HepG2 (cell line): Measurements from ENCODE around the gene VPS9D1. TPM values are rescaled to one million over a fixed set of nuclear protein-coding genes. Genes with fewer than 3 reads are reported as not detected.

Experiments used
- CREB3 ChIP-seq: sonication (generic); formaldehyde crosslinking; IDR thresholded peaks from 2 replicates; pipeline ENCODE4 v1.5.0; 2020; ENCODE audit warnings: missing genetic modification reagents
- GTF3A ChIP-seq: sonication (generic); formaldehyde crosslinking; conservative IDR thresholded peaks from 2 replicates; pipeline ENCODE4 v1.4.0; 2020; ENCODE audit warnings: mild to moderate bottlenecking, missing genetic modification reagents
- HMGA1 ChIP-seq: sonication (generic); formaldehyde crosslinking; conservative IDR thresholded peaks from 2 replicates; pipeline ENCODE4 v1.4.0; 2020; ENCODE audit warnings: missing genetic modification reagents
- KLF15 ChIP-seq: sonication (generic); formaldehyde crosslinking; IDR thresholded peaks from 2 replicates; pipeline ENCODE4 v1.8.1; 2023; ENCODE audit warnings: borderline replicate concordance, mild to moderate bottlenecking, inconsistent platforms, missing genetic modification reagents, mixed read lengths
- KLF16 ChIP-seq, 2 experiments: sonication (generic) in 1 of 2; formaldehyde crosslinking in 1 of 2; IDR thresholded peaks; 2 replicates each; pipeline versions ENCODE4 v1.6.1 to v1.8.0; 2016 to 2023; ENCODE audit warnings: missing genetic modification reagents in 2 of 2, missing compliant biosample characterization in 1 of 2
- MAF1 ChIP-seq: sonication (generic); formaldehyde crosslinking; IDR thresholded peaks from 2 replicates; pipeline ENCODE4 v1.5.0; 2020; ENCODE audit warnings: missing genetic modification reagents, borderline replicate concordance
- MXD4 ChIP-seq: IDR thresholded peaks from 2 replicates; pipeline ENCODE4 v1.6.1; 2016; ENCODE audit warnings: mild to moderate bottlenecking, missing biosample characterization, missing genetic modification reagents
- SKIL ChIP-seq: sonication (generic); formaldehyde crosslinking; IDR thresholded peaks from 2 replicates; pipeline ENCODE4 v1.8.0; 2022; ENCODE audit warnings: missing genetic modification reagents, mild to moderate bottlenecking, moderate library complexity, borderline replicate concordance
- ZBTB38 ChIP-seq: sonication (generic); formaldehyde crosslinking; IDR thresholded peaks from 2 replicates; pipeline ENCODE4 v1.5.1; 2020; ENCODE audit warnings: mild to moderate bottlenecking, missing genetic modification reagents
- ZEB1 ChIP-seq: IDR thresholded peaks from 2 replicates; pipeline ENCODE4 v1.6.1; 2012; ENCODE audit warnings: mild to moderate bottlenecking, low read depth, inconsistent platforms; ENCODE audit not compliant: insufficient replicate concordance
- ZNF232 ChIP-seq: sonication (generic); formaldehyde crosslinking; IDR thresholded peaks from 2 replicates; pipeline ENCODE4 v1.4.0; 2020; ENCODE audit warnings: missing genetic modification reagents, borderline replicate concordance
- ZNF24 ChIP-seq: fragments of 450-650 bp; IDR thresholded peaks from 2 replicates; pipeline ENCODE4 v1.6.1; 2017; ENCODE audit warnings: antibody characterized with exemption, mild to moderate bottlenecking
- ZNF256 ChIP-seq: sonication (generic); formaldehyde crosslinking; conservative IDR thresholded peaks from 2 replicates; pipeline ENCODE4 v1.4.0; 2020; ENCODE audit warnings: missing genetic modification reagents
- ZNF296 ChIP-seq: sonication (generic); formaldehyde crosslinking; conservative IDR thresholded peaks from 2 replicates; pipeline ENCODE4 v1.5.0; 2020; ENCODE audit warnings: mild to moderate bottlenecking, missing genetic modification reagents
- ZNF337 ChIP-seq: sonication (generic); formaldehyde crosslinking; IDR thresholded peaks from 2 replicates; pipeline ENCODE4 v1.5.1; 2020; ENCODE audit warnings: missing genetic modification reagents, low read depth, mild to moderate bottlenecking, borderline replicate concordance
- ZNF343 ChIP-seq: sonication (generic); formaldehyde crosslinking; IDR thresholded peaks from 2 replicates; pipeline ENCODE4 v1.4.0; 2020; ENCODE audit warnings: mild to moderate bottlenecking, missing genetic modification reagents
- ZNF460 ChIP-seq: sonication (generic); formaldehyde crosslinking; IDR thresholded peaks from 2 replicates; pipeline ENCODE4 v1.5.1; 2020; ENCODE audit warnings: missing genetic modification reagents, mild to moderate bottlenecking, borderline replicate concordance
- ZNF572 ChIP-seq: sonication (generic); formaldehyde crosslinking; IDR thresholded peaks from 2 replicates; pipeline ENCODE4 v1.5.1; 2020; ENCODE audit warnings: mild to moderate bottlenecking, missing genetic modification reagents
- polyA plus RNA-seq, 8 experiments: library from polyadenylated mRNA; depleted of rRNA in 3 of 8; stranded (reverse) in 7 of 8; unstranded in 1 of 8; fragments of >200 nt; fragmentation: Illumina TruSeq in 4 of 8; extraction: Trizol in 4 of 8; gene quantifications; 2 replicates each; pipeline versions ENCODE4 v1.2.1 to v1.2.3, GENCODE V29; 2011 to 2016; ENCODE audit warnings: low read depth in 4 of 8, missing spikeins in 1 of 8, mixed read lengths in 1 of 8; ENCODE audit not compliant: insufficient read depth in 1 of 8
- total RNA-seq, 5 experiments: library from RNA; depleted of rRNA; stranded (reverse); fragments of >200 nt; fragmentation: Illumina TruSeq; extraction: Trizol; gene quantifications; 2 replicates each; pipeline ENCODE4 v1.2.3, GENCODE V29; 2016; ENCODE audit warnings: low read depth in 1 of 5
- TF ChIP-seq, protein P1 (sequence below): sonication (generic); formaldehyde crosslinking; IDR thresholded peaks from 2 replicates; pipeline ENCODE4 v1.9.0; 2022; ENCODE audit warnings: low read depth, missing genetic modification reagents
- TF ChIP-seq, protein P2 (sequence below): sonication (generic); formaldehyde crosslinking; IDR thresholded peaks from 2 replicates; pipeline ENCODE4 v1.4.0; 2020; ENCODE audit warnings: missing genetic modification reagents
- TF ChIP-seq, protein P3 (sequence below): sonication (generic); formaldehyde crosslinking; IDR thresholded peaks from 2 replicates; pipeline ENCODE4 v1.5.0; 2020; ENCODE audit warnings: missing genetic modification reagents

VPS9D1 gene
- total and polyA plus RNA-seq, 2 of the 13 experiments (the other 11 are each of a cell fraction or from before 2014, with no cell fraction given), result 10.1 to 13.2 TPM

- peak; percentile 34; the same call in 1 of the 2 replicates for TF ChIP-seq SKIL (CRISPR knock-in tag)
- TF ChIP-seq GTF3A (CRISPR knock-in tag), result peak; percentile 99
- TF ChIP-seq CREB3, result peak; percentile 62; the same call in 1 of the 2 replicates
- peak; percentile 10; the same call in 1 of the 2 replicates for TF ChIP-seq ZBTB38 (CRISPR knock-in tag)
- TF ChIP-seq ZNF232, result peak; percentile 76; the same call in 1 of the 2 replicates
- TF ChIP-seq ZNF460, result no peak
- peak; percentile 66 for TF ChIP-seq MXD4 (CRISPR knock-in tag)
- TF ChIP-seq ZNF572 (CRISPR knock-in tag), result no peak
- TF ChIP-seq ZNF337 (CRISPR knock-in tag), result no peak; the same call in 1 of the 2 replicates
- no peak for TF ChIP-seq ZEB1
- no peak for TF ChIP-seq HMGA1 (CRISPR knock-in tag)
- peak; percentile 81; the same call in 1 of the 2 replicates for TF ChIP-seq ZNF343 (CRISPR knock-in tag)
- TF ChIP-seq ZNF256, result no peak
- TF ChIP-seq, protein P1, sequence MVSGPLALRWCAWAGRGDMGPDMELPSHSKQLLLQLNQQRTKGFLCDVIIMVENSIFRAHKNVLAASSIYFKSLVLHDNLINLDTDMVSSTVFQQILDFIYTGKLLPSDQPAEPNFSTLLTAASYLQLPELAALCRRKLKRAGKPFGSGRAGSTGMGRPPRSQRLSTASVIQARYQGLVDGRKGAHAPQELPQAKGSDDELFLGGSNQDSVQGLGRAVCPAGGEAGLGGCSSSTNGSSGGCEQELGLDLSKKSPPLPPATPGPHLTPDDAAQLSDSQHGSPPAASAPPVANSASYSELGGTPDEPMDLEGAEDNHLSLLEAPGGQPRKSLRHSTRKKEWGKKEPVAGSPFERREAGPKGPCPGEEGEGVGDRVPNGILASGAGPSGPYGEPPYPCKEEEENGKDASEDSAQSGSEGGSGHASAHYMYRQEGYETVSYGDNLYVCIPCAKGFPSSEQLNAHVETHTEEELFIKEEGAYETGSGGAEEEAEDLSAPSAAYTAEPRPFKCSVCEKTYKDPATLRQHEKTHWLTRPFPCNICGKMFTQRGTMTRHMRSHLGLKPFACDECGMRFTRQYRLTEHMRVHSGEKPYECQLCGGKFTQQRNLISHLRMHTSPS (CRISPR knock-in tag), result peak; percentile 55; the same call in 1 of the 2 replicates
- no peak; the same call in 1 of the 2 replicates for TF ChIP-seq KLF15 (CRISPR knock-in tag)
- TF ChIP-seq MAF1 (CRISPR knock-in tag), result peak; percentile 36; the same call in 1 of the 2 replicates
- peak; percentile 45 for TF ChIP-seq ZNF24
- TF ChIP-seq ZNF296 (CRISPR knock-in tag), result no peak
- TF ChIP-seq, protein P2, sequence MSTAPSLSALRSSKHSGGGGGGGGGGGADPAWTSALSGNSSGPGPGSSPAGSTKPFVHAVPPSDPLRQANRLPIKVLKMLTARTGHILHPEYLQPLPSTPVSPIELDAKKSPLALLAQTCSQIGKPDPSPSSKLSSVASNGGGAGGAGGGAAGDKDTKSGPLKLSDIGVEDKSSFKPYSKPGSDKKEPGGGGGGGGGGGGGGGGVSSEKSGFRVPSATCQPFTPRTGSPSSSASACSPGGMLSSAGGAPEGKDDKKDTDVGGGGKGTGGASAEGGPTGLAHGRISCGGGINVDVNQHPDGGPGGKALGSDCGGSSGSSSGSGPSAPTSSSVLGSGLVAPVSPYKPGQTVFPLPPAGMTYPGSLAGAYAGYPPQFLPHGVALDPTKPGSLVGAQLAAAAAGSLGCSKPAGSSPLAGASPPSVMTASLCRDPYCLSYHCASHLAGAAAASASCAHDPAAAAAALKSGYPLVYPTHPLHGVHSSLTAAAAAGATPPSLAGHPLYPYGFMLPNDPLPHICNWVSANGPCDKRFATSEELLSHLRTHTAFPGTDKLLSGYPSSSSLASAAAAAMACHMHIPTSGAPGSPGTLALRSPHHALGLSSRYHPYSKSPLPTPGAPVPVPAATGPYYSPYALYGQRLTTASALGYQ (CRISPR knock-in tag), result peak; percentile 51; the same call in 1 of the 2 replicates
- TF ChIP-seq, protein P3, sequence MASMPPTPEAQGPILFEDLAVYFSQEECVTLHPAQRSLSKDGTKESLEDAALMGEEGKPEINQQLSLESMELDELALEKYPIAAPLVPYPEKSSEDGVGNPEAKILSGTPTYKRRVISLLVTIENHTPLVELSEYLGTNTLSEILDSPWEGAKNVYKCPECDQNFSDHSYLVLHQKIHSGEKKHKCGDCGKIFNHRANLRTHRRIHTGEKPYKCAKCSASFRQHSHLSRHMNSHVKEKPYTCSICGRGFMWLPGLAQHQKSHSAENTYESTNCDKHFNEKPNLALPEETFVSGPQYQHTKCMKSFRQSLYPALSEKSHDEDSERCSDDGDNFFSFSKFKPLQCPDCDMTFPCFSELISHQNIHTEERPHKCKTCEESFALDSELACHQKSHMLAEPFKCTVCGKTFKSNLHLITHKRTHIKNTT (CRISPR knock-in tag), result no peak
- peak in 1 of 2 experiments; percentile 95; a peak in 3 of 4 replicates for TF ChIP-seq KLF16 (CRISPR knock-in tag; IDR thresholded peaks at IDR 0.05)
These were observed at the start of gene VPS9D1, which contains the start of gene ZNF276 (continued) for GRCh38 chr16:89720813-89721545.
